GM23248 (cell line): ENCODE measurements around the gene NSMF.

Experiments used
- EZH2 ChIP-seq: fragments of 200-600 bp; sonication (generic); IDR thresholded peaks from 2 replicates; pipeline ENCODE4 v1.6.1; 2018; ENCODE audit warnings: antibody characterized with exemption, mild to moderate bottlenecking; ENCODE audit not compliant: insufficient read depth, poor library complexity, severe bottlenecking
- EZH2phosphoT487 ChIP-seq: fragments of 200-600 bp; sonication (generic); IDR thresholded peaks from 2 replicates; pipeline ENCODE4 v1.6.1; 2018; ENCODE audit warnings: antibody characterized with exemption, moderate library complexity, mild to moderate bottlenecking, low read depth; ENCODE audit not compliant: insufficient read depth

DNA sequence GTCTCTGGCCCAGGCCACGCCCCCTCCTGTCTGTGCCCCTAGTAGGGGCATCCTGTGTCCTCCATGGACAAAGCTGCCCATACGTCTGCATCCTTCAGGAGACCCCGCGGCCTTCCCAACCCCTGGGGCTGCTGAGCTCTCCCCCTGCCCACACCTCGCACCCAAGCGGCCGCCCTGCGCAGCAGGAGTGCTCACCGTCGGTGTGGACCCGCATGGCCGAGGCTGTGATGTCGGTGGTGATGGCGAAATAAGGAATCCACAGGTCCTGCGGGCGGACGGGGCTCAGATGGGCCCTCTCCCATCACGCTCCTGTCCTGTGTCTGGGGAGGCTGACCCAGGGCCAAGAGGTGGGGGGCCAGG lies 4.8 kb upstream of the NSMF start:
- TF ChIP-seq EZH2phosphoT487 (no peak), EZH2 (no peak)
